GM18951 (cell line): ENCODE results near the gene HNRNPAB.
A peak's percentile ranks its signal among the peaks of the same experiment; 100 is the strongest.

Experiments used
- POLR2A ChIP-seq: IDR thresholded peaks from 4 replicates; pipeline ENCODE4 v1.6.1; 2011; ENCODE audit warnings: mild to moderate bottlenecking; ENCODE audit not compliant: insufficient read length, insufficient read depth; ENCODE audit errors: extremely low read depth
- in situ Hi-C: fragments of 300-500 bp; cut with MboI; formaldehyde crosslinking; loops from one replicate; pipeline ENCODE4 v1.12.0; 2022; ENCODE audit warnings: low sequenced_read_pairs, mixed read lengths, inconsistent platforms; ENCODE audit not compliant: unreplicated experiment

HNRNPAB gene

GRCh38 chr5:178204182-178204934, at the start of gene HNRNPAB:
Gene HNRNPAB (plus strand): TSS chr5:178204533. CDS start chr5:178204838, 305 bp downstream.
- peak; percentile 100 for TF ChIP-seq POLR2A
- in situ Hi-C loops, result no loop called here

GRCh38 chr5:178155065-178155464, 49.3 kb upstream of the HNRNPAB start:
- TF ChIP-seq POLR2A, result no peak
- in situ Hi-C loops, result no loop called here

GRCh38 chr5:178160176-178160575, 44.2 kb upstream of the HNRNPAB start:
- in situ Hi-C loops, result no loop called here
- TF ChIP-seq POLR2A, result no peak

- in situ Hi-C loops, result no loop called here
- TF ChIP-seq POLR2A, result no peak
Measured at GRCh38 chr5:178162481-178162880, 41.9 kb upstream of the HNRNPAB start.

GRCh38 chr5:178163772-178164735, 40.3 kb upstream of the HNRNPAB start:
- no peak for TF ChIP-seq POLR2A

GRCh38 chr5:178165581-178165980, 38.8 kb upstream of the HNRNPAB start:
- no peak for TF ChIP-seq POLR2A
- in situ Hi-C loops, result no loop called here

More at GRCh38 chr5:178163772-178164735, 40.3 kb upstream of the HNRNPAB start:
- in situ Hi-C loops, result no loop called here

GRCh38 chr5:178170455-178170854, 33.9 kb upstream of the HNRNPAB start:
- in situ Hi-C loops, result no loop called here
- no peak for TF ChIP-seq POLR2A

- in situ Hi-C loops, result no loop called here
Measured at GRCh38 chr5:178174456-178174855, 29.9 kb upstream of the HNRNPAB start.

GRCh38 chr5:178176791-178177190, 27.5 kb upstream of the HNRNPAB start:
- in situ Hi-C loops, result no loop called here
- TF ChIP-seq POLR2A, result no peak

More at GRCh38 chr5:178174456-178174855, 29.9 kb upstream of the HNRNPAB start:
- TF ChIP-seq POLR2A, result no peak

- in situ Hi-C loops, result no loop called here
- TF ChIP-seq POLR2A, result no peak
Measured at GRCh38 chr5:178177569-178177968, 26.8 kb upstream of the HNRNPAB start.

GRCh38 chr5:178180141-178180863, 24.0 kb upstream of the HNRNPAB start:
- in situ Hi-C loops, result no loop called here
- no peak for TF ChIP-seq POLR2A

- TF ChIP-seq POLR2A, result no peak
- in situ Hi-C loops, result no loop called here
Measured at GRCh38 chr5:178182158-178182876, 22.0 kb upstream of the HNRNPAB start.

- TF ChIP-seq POLR2A, result no peak
- in situ Hi-C loops, result no loop called here
Measured at GRCh38 chr5:178186427-178186826, 17.9 kb upstream of the HNRNPAB start.

- in situ Hi-C loops, result no loop called here
- no peak for TF ChIP-seq POLR2A
Measured at GRCh38 chr5:178187014-178187413, 17.3 kb upstream of the HNRNPAB start, which contains the start of gene GMCL2. Gene GMCL2 (minus strand): TSS chr5:178187371. CDS start chr5:178187299, 72 bp downstream.
